Adrenal gland (tissue), 5 donors: Measurements from ENCODE around the gene MAPK11.

Experiments used
- CTCF ChIP-seq, 6 experiments: fragments of 450-650 bp in 4 of 6; fragments of 200-600 bp in 2 of 6; sonication (generic) in 1 of 6; IDR thresholded peaks; 1 replicate in 5 of 6; 2 replicates in 1 of 6; pipeline versions ENCODE4 v1.5.1 to v1.8.0; 2016 to 2021; ENCODE audit warnings: antibody characterized with exemption in 6 of 6, mild to moderate bottlenecking in 2 of 6, moderate library complexity in 1 of 6
- POLR2A ChIP-seq, 2 donors: fragments of 450-650 bp; IDR thresholded peaks; one replicate each; pipeline ENCODE4 v1.6.1; 2017; ENCODE audit warnings: antibody characterized with exemption in 2 of 2, mild to moderate bottlenecking in 2 of 2, moderate library complexity in 1 of 2
- donor health status: DM: no; HTN: no; CAD: no.

GRCh38 chr22:50277761-50278160 lies 7.6 kb upstream of the MAPK11 start:
- TF ChIP-seq POLR2A (IDR thresholded peaks at IDR 0.05) (no peak), CTCF (IDR thresholded peaks at IDR 0.05) (no peak)
